OCI-LY7 (cell line): ENCODE results near the gene LPP.

Experiments used
- CTCF ChIP-seq: fragments of 200-600 bp; sonication (generic); conservative IDR thresholded peaks from 2 replicates; pipeline ENCODE4 v1.5.1; 2014; ENCODE audit warnings: mild to moderate bottlenecking, antibody characterized with exemption, low read length, moderate library complexity, mixed read lengths
- EZH2phosphoT487 ChIP-seq: fragments of 200-600 bp; sonication (generic); IDR thresholded peaks from 2 replicates; pipeline ENCODE4 v1.6.1; 2018; ENCODE audit warnings: low read depth, borderline replicate concordance, mild to moderate bottlenecking, mixed run types, antibody characterized with exemption, low read length, moderate library complexity, mixed read lengths

GRCh38 chr3:188656196-188656982 is 502.4 kb downstream of the LPP start:
- TF ChIP-seq CTCF = no peak
- no peak for TF ChIP-seq EZH2phosphoT487
